GM12873 (cell line): ENCODE results near the gene STK24.

Source experiments
- TF ChIP-seq, protein P1 (sequence below): IDR thresholded peaks from 2 replicates; pipeline ENCODE4 v1.5.1; 2012; ENCODE audit warnings: low read depth, mild to moderate bottlenecking, moderate library complexity, low read length, control low read depth; ENCODE audit not compliant: insufficient read depth; ENCODE audit errors: missing control alignments

Gene STK24

GRCh38 chr13:98475522-98475921 is 101.4 kb downstream of the STK24 start:
- TF ChIP-seq, protein P1, sequence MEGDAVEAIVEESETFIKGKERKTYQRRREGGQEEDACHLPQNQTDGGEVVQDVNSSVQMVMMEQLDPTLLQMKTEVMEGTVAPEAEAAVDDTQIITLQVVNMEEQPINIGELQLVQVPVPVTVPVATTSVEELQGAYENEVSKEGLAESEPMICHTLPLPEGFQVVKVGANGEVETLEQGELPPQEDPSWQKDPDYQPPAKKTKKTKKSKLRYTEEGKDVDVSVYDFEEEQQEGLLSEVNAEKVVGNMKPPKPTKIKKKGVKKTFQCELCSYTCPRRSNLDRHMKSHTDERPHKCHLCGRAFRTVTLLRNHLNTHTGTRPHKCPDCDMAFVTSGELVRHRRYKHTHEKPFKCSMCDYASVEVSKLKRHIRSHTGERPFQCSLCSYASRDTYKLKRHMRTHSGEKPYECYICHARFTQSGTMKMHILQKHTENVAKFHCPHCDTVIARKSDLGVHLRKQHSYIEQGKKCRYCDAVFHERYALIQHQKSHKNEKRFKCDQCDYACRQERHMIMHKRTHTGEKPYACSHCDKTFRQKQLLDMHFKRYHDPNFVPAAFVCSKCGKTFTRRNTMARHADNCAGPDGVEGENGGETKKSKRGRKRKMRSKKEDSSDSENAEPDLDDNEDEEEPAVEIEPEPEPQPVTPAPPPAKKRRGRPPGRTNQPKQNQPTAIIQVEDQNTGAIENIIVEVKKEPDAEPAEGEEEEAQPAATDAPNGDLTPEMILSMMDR = no peak

DNA sequence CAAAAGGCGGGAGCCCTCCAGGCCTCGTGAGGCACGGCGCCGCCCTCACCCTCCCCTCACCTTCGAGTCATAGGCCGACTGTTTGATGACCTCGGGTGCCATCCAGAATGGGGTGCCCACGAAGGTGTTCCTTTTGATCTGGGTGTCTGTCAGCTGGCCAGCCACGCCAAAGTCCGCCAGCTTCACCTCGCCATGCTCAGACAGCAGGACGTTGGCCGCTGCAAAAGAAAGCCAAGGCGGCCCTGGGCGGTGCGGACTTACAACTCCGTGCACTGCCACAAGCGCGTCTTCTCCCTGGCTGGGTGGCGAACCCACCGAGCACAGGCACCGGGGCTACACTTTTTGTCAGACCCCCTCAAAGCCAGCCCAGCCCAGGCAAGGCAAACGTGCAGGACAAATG is 102.1 kb downstream of the STK24 start:
- TF ChIP-seq, protein P1 = no peak

DNA sequence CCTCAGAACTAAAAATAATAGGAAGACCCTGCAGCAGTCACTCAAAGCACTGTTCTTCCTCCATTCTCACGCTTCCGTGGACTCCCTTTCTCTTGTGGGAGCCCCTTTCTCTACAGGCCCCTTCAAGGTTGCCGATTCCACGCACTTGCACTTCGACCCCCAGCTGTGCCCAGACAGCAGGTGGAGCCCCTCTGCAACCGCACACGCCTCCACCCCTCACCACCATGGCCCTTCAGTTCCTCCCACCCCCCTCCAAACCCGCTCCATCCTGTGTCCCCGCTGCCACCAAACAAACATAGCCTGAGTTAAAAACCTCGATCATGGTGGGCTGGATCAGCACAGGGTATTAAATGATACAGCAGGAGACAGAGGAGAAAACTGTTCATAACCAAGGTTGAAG is 102.6 kb downstream of the STK24 start:
- TF ChIP-seq, protein P1 = no peak

GRCh38 chr13:98473788-98474144 is 103.1 kb downstream of the STK24 start:
- TF ChIP-seq, protein P1 = no peak

DNA sequence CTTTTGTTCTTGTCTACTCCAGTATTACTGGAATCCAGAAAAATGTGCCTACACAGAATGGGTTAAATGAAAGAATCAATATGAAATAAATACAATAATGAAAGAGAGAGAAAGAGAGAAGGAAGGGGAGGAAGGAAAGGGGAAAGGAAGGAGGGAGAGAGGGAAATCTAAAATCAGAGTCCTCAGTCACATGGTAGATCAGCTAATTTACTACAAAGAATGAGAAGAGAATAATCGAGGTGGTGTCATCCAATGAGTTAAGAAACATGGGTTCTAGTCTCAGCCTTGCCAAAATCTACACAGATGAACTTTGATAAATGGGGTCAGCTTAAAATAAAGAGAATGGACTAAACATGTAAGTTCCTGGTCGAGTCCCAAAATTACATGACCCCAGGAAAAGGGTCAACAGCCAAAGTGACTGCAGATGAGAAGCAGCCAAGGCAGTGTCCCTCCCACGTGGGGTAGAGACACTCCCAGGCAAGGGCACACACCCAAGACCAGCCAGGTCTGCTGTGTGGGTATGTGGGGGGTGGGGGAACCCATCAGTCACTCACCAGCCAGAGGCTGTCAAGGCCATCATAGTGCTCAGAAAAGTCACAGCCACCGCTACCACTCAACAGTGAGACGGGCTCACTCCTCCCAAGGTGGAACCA is 103.6 kb downstream of the STK24 start:
- TF ChIP-seq, protein P1 = no peak

GRCh38 chr13:98471934-98472333 is 105.0 kb downstream of the STK24 start:
- TF ChIP-seq, protein P1 = no peak

GRCh38 chr13:98470920-98471319 is 106.0 kb downstream of the STK24 start:
- TF ChIP-seq, protein P1 = no peak

- TF ChIP-seq, protein P1 = no peak
Observed at GRCh38 chr13:98468929-98469328, 108.0 kb downstream of the STK24 start.
